Caco-2 (cell line): ENCODE data around the gene QSOX2. TPM values are rescaled to one million over a fixed set of nuclear protein-coding genes. Genes with fewer than 3 reads are reported as not detected.

Source experiments
- BruUV-seq: library from RNA; stranded (reverse); fragments of 400-500 nt; replicated peaks from 2 replicates; lab custom pipeline; 2021; lab: Mats Ljungman, UMichigan
- CTCF ChIA-PET: fragments of 300-600 bp; sonication (Branson Sonifier 250); formaldehyde crosslinking; loops from one replicate; lab custom pipeline; 2022; ENCODE audit warnings: antibody characterized with exemption; lab: Charles Lee
- POLR2A ChIA-PET: fragments of 300-600 bp; sonication (Branson Sonifier 250); formaldehyde crosslinking; loops from one replicate; lab custom pipeline; 2022; ENCODE audit warnings: antibody characterized with exemption; lab: Charles Lee
- DNase-seq, 2 experiments: peaks; one replicate each; pipeline versions ENCODE4 v3.0.0 to v3.0.0-alpha.2; 2020 to 2022
- H3K27me3 ChIP-seq: replicated peaks from 2 replicates; pipeline ENCODE4 v1.6.0; 2011; ENCODE audit warnings: low read length; ENCODE audit not compliant: control insufficient read depth, insufficient read depth
- H3K36me3 ChIP-seq: 2 replicates; pipeline ENCODE4 v1.5.1; 2011; ENCODE audit warnings: low read length; ENCODE audit not compliant: control insufficient read depth, insufficient read depth
- H3K4me1 ChIP-seq: fragments of 250-450 bp; sonication (Bioruptor Pico); 2 replicates; pipeline ENCODE4 v1.5.1; 2020; ENCODE audit warnings: mild to moderate bottlenecking
- H3K4me3 ChIP-seq: 2 replicates; pipeline ENCODE4 v1.5.1; 2011; ENCODE audit warnings: low read depth, mild to moderate bottlenecking, control low read depth, low read length
- H3K9me3 ChIP-seq: fragments of 250-450 bp; sonication (Bioruptor Pico); 2 replicates; pipeline ENCODE4 v1.5.1; 2020; ENCODE audit warnings: mild to moderate bottlenecking, moderate library complexity
- H3K27ac Mint-ChIP-seq: one replicate; pipeline ENCODE4 v1.8.0; 2022; ENCODE audit warnings: mixed read lengths; ENCODE audit not compliant: unreplicated experiment
- H3K27me3 Mint-ChIP-seq: one replicate; pipeline ENCODE4 v1.8.0; 2022; ENCODE audit warnings: mixed read lengths; ENCODE audit not compliant: insufficient read depth, unreplicated experiment
- H3K36me3 Mint-ChIP-seq: one replicate; pipeline ENCODE4 v1.8.0; 2022; ENCODE audit warnings: mild to moderate bottlenecking, mixed read lengths; ENCODE audit not compliant: insufficient read depth, unreplicated experiment
- H3K4me1 Mint-ChIP-seq: one replicate; pipeline ENCODE4 v1.8.0; 2022; ENCODE audit warnings: low read depth, mixed read lengths; ENCODE audit not compliant: unreplicated experiment
- H3K4me3 Mint-ChIP-seq: one replicate; pipeline ENCODE4 v1.8.0; 2022; ENCODE audit warnings: mild to moderate bottlenecking, moderate library complexity, mixed read lengths; ENCODE audit not compliant: unreplicated experiment
- H3K9me3 Mint-ChIP-seq: one replicate; pipeline ENCODE4 v1.8.0; 2022; ENCODE audit warnings: mixed read lengths; ENCODE audit not compliant: unreplicated experiment
- intact Hi-C: fragments of 100-400 bp; cut with micrococcal nuclease; formaldehyde crosslinking; loops from one replicate; pipeline ENCODE4 v1.10.0; 2022; ENCODE audit not compliant: unreplicated experiment
- total RNA-seq: library from RNA; stranded (reverse); gene quantifications from 2 replicates; pipeline ENCODE4 v1.2.3, GENCODE V29; 2022
- TF ChIP-seq, protein P1 (sequence below), 2 experiments: fragments of 200-600 bp in 1 of 2; IDR thresholded peaks; 1 replicate in 1 of 2; 2 replicates in 1 of 2; pipeline versions ENCODE4 v1.5.1 to v1.8.0; 2011 to 2022; ENCODE audit warnings: antibody characterized with exemption in 1 of 2, control low read depth in 1 of 2, inconsistent platforms in 1 of 2, low read depth in 1 of 2, low read length in 1 of 2, mild to moderate bottlenecking in 1 of 2, moderate library complexity in 1 of 2; ENCODE audit not compliant: insufficient read depth in 1 of 2, severe bottlenecking in 1 of 2, unreplicated experiment in 1 of 2

Gene QSOX2
- total RNA-seq, 1 experiment from 2014 or later, result 29.6 TPM

DNA sequence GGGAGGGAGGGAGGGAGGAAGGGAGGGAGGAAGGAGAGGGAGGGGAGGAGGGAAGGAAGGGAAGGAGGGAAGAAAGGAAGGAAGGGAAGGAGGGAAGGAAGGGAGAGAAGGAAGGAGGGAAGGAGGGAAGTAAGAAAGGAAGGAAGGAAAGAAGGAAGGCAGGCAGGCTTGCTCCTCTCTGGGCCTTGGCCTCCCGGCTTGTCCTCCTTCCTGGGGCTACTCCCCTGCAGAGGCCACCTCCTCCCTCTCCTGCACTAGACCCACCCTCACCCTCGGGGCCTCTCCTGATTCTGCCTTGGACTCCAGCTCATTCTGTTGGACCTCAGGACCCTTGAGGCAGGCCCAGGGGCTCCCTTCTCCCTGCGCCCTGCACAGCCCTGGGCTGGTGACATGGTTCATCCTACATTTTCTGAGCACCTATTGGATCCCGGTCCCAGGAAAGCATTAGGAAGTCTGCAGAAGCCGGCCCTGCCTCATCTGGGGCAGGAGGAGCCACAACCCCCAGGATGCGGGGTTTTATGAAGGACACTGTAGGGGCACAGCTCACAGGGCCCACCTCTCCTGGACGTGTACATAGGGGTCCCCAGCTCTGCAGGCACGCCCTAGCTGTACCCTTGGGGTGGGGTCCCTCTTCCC lies 63.7 kb downstream of the QSOX2 start:
- Mint-ChIP-seq H3K36me3 (no peaks in the 10 kb centered on the region), H3K4me3 (no peak overlapping the region), H3K27ac (no peak overlapping the region), H3K27me3 (no peaks in the 10 kb centered on the region), H3K9me3 (no peaks in the 10 kb centered on the region), H3K4me1 (peaks cover 7% of the 10 kb centered on the region)
- no peak overlapping the region for H3K4me3 ChIP-seq
- no peaks in the 10 kb centered on the region for H3K9me3 ChIP-seq
- BruUV-seq, result no TSS peak
- no peak for DNase-seq
- H3K36me3 ChIP-seq, result no peaks in the 10 kb centered on the region
- CTCF ChIA-PET, result no interaction called here
- H3K27me3 ChIP-seq, result no peaks in the 10 kb centered on the region
- 0 out of 2 replicates have a peak, but pooled peaks cover 10% of the 10 kb centered on the region for H3K4me1 ChIP-seq
- TF ChIP-seq, protein P1, sequence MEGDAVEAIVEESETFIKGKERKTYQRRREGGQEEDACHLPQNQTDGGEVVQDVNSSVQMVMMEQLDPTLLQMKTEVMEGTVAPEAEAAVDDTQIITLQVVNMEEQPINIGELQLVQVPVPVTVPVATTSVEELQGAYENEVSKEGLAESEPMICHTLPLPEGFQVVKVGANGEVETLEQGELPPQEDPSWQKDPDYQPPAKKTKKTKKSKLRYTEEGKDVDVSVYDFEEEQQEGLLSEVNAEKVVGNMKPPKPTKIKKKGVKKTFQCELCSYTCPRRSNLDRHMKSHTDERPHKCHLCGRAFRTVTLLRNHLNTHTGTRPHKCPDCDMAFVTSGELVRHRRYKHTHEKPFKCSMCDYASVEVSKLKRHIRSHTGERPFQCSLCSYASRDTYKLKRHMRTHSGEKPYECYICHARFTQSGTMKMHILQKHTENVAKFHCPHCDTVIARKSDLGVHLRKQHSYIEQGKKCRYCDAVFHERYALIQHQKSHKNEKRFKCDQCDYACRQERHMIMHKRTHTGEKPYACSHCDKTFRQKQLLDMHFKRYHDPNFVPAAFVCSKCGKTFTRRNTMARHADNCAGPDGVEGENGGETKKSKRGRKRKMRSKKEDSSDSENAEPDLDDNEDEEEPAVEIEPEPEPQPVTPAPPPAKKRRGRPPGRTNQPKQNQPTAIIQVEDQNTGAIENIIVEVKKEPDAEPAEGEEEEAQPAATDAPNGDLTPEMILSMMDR (IDR thresholded peaks at IDR 0.05; ENCODE audit: insufficient read depth in 1 of 2, low read depth in 1 of 2, low read length in 1 of 2, severe bottlenecking in 1 of 2, unreplicated experiment in 1 of 2), result no peak
- intact Hi-C loops, result no loop called here
- POLR2A ChIA-PET, result no interaction called here

DNA sequence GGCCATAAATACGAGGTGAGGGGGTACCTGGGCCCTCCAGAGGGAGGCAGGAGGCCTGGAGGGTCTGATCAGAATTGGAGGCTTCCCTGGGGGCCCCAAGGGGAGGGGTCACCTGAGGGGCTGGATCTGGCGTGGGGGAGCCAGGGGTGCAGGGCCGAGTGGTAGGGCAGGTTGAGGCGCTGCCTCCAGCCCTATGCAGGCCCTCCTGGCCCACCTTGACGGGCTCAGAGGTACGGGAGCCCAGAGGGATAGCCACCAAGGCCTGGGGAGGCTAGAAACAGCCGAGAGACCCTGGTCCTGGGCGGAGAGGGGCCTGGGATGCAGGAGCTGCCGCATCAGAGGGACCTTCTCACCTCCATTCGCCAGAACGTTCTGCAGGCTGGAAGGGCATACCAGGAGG lies 65.0 kb downstream of the QSOX2 start:
- TF ChIP-seq, protein P1 (IDR thresholded peaks at IDR 0.05; ENCODE audit: insufficient read depth in 1 of 2, low read depth in 1 of 2, low read length in 1 of 2, severe bottlenecking in 1 of 2, unreplicated experiment in 1 of 2), result no peak
- POLR2A ChIA-PET, result no interaction called here
- Histone ChIP-seq H3K4me1 (0 out of 2 replicates have a peak, but pooled peaks cover 10% of the 10 kb centered on the region), H3K4me3 (no peak overlapping the region), H3K36me3 (no peaks in the 10 kb centered on the region), H3K9me3 (no peaks in the 10 kb centered on the region), H3K27me3 (no peaks in the 10 kb centered on the region)
- CTCF ChIA-PET, result no interaction called here
- Mint-ChIP-seq H3K9me3 (no peaks in the 10 kb centered on the region), H3K4me3 (no peak overlapping the region), H3K27me3 (no peaks in the 10 kb centered on the region), H3K27ac (no peak overlapping the region), H3K36me3 (no peaks in the 10 kb centered on the region), H3K4me1 (peaks cover 7% of the 10 kb centered on the region)
- DNase-seq, result no peak
- BruUV-seq, result no TSS peak
- intact Hi-C loops, result no loop called here

DNA sequence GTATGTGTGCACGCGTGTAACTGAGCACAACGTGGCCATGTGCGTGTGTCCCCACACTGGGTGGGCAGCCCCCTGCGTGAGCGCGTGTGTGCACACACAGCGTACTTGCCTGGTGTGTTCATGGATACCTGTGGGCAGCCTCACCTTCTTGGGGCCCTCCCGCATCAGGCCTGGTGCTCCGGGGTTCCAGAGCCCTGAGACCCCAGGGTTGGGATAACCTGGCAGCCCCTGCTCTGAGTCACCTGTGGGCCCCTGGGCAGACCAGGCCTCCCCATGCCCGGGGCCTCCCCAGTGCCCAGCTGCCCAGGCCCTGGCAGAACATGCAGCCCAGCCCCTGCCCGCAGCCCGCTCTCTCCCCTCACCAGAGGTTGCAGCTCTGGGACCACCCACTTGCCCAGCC lies 65.9 kb downstream of the QSOX2 start:
- Mint-ChIP-seq H3K9me3 (no peaks in the 10 kb centered on the region), H3K27me3 (no peaks in the 10 kb centered on the region), H3K36me3 (no peaks in the 10 kb centered on the region), H3K4me3 (no peak overlapping the region), H3K4me1 (peaks cover 7% of the 10 kb centered on the region), H3K27ac (no peak overlapping the region)
- POLR2A ChIA-PET, result no interaction called here
- H3K4me3 ChIP-seq, result no peak overlapping the region
- CTCF ChIA-PET, result no interaction called here
- DNase-seq, result no peak
- no peaks in the 10 kb centered on the region for H3K36me3 ChIP-seq
- no TSS peak for BruUV-seq
- 0 out of 2 replicates have a peak, but pooled peaks cover 10% of the 10 kb centered on the region for H3K4me1 ChIP-seq
- TF ChIP-seq, protein P1 (IDR thresholded peaks at IDR 0.05; ENCODE audit: insufficient read depth in 1 of 2, low read depth in 1 of 2, low read length in 1 of 2, severe bottlenecking in 1 of 2, unreplicated experiment in 1 of 2), result no peak
- H3K27me3 ChIP-seq, result no peaks in the 10 kb centered on the region
- H3K9me3 ChIP-seq, result no peaks in the 10 kb centered on the region
- intact Hi-C loops, result loop anchor here (10.0 kb wide), 1 partner anchor 45 kb away; no protein-coding TSS in a partner anchor
